PC-9 (cell line): Measurements from ENCODE around the gene DNAJB14.

Experiments used
- EZH2 ChIP-seq: fragments of 200-600 bp; sonication (generic); IDR thresholded peaks from 2 replicates; pipeline ENCODE4 v1.8.0; 2017; ENCODE audit warnings: antibody characterized with exemption, low read depth
- TF ChIP-seq, protein P1 (sequence below): fragments of 200-600 bp; sonication (generic); conservative IDR thresholded peaks from 2 replicates; pipeline ENCODE4 v1.6.1; 2017; ENCODE audit warnings: mixed run types, antibody characterized with exemption, mild to moderate bottlenecking, moderate library complexity

DNA sequence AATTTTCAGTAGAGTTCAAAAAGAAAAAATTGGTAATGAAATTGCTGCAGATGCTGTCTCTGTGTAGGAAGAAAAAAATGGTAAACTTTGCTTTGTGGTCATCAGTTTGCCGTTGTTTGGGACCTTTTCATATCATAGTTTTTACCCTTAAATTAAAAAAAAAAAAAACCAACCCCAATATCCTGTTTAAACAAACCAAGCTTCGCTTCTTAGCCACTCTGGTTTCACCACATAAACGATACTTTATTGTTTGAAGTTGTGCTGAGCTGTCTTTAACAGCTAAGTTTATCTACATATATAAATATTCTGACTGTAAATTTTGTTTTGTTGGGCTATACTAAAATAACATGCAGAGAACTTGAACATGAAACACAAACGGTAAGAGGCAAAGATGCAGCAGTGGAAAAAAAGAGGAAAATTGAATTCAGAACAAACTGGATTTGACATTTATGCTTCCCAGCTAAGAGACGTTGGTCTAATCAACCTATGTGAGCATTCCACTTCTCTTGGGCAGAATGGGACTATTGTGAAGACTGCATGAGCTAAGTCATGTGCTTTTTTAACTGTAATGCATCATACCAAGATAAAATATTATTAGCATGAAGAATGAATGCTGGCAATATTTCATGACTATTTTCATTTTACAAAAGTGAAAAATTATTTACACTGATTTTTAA, 19.4 kb upstream of the DNAJB14 start:
- TF ChIP-seq, protein P1, sequence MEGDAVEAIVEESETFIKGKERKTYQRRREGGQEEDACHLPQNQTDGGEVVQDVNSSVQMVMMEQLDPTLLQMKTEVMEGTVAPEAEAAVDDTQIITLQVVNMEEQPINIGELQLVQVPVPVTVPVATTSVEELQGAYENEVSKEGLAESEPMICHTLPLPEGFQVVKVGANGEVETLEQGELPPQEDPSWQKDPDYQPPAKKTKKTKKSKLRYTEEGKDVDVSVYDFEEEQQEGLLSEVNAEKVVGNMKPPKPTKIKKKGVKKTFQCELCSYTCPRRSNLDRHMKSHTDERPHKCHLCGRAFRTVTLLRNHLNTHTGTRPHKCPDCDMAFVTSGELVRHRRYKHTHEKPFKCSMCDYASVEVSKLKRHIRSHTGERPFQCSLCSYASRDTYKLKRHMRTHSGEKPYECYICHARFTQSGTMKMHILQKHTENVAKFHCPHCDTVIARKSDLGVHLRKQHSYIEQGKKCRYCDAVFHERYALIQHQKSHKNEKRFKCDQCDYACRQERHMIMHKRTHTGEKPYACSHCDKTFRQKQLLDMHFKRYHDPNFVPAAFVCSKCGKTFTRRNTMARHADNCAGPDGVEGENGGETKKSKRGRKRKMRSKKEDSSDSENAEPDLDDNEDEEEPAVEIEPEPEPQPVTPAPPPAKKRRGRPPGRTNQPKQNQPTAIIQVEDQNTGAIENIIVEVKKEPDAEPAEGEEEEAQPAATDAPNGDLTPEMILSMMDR: no peak
- no peak for TF ChIP-seq EZH2
